HG03571 (cell line): ENCODE measurements around the gene CEP131.

ENCODE experiments used
- ATAC-seq: cut with Tn5 transposase; IDR thresholded peaks from one replicate; pipeline ENCODE4 v1.9.1; 2021; ENCODE audit not compliant: unreplicated experiment

The CEP131 gene

DNA sequence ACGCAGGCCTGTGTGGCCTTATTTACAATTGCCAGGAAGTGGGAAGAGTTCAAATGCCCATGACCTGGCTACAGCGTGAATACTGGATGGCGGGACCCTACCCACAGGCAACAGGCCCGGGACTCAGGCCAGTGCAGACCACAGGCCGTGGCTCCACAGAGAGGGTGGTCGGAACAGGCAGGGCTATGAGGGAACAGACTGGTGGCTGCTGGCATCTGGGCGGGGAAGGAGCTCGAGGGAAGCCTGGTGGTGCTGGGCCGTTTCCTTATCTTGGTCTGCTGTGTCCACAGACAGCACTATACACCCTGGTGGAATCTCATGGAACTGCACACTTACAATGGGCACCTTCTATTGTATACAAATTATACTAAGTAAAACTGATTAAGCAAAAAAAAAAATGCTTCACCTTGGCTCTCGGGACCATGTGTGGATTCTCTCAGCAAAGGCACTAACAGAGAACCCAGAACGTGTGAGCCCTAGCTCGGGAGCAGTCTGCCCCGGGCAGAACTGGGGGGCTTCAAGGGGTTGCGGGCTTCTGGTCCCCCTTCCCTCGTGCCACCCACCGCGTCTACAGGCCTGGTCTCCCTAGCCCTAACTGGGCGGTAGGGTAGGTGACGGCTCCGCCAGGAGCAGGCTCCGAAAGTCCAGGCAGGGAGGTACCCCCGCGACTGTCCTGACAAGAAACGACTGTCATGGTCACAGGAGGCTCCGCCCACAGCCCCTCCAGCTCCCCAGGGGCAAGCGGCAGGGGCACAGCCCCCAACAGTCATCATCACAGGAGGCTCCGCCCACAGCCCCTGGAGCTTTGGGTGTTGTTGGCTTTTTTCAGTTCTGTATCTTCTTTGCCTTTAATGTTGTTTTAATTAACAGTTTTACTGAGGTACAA, 21.8 kb downstream of the CEP131 start:
- no peak for ATAC-seq

- ATAC-seq = no peak
These were observed 22.6 kb downstream of the CEP131 start for GRCh38 chr17:81200201-81200600.

DNA sequence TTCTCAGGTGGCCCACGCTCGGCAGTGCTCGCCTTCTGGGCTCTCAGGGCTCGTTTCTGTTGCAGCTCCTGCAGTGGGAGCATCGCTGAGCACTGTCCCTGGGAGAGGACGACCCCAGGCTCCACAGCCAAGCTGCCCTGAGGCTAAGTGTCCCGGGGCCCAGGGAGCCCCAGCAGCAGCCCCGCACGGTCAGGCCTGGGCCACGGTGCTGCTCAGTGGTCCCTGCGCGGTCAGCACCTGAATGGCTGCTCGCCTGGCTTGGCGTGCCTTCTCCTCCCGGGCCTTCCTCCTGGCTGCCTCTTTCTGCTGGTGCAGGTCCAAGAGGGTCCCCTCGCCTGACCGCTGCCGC, 23.3 kb downstream of the CEP131 start:
- no peak for ATAC-seq

DNA sequence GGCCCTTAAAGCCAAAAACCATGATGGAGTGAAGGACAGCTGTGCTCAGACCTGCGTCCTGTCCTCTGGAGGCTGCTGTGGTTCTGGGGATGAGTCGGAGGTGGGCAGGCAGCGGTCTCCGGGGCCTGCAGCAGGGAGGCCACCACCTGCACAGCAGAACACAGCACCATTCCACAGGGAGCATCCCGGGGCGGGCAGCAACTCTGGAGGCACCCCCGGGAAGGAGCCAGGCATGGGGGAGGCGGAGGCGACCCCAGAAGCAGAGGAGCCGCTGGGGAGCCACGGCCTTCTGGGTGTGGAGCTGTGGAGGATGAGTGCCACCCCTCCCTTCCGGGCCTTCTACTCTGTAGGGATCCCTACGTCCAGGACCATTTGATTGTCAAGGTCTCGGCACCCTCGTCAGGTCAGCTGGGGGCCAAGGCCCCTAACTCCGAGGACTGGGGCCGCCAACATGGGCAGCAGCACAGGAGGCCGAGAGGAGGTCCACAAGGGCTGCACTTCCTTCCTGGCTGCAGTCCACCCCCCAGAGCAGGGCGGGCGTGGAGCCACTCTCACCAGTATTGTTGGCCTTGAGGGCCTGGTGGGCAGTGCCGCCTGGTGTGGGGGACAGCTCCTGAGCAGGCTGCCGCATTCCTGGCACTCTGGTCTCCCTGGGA, 23.8 kb downstream of the CEP131 start:
- no peak for ATAC-seq

DNA sequence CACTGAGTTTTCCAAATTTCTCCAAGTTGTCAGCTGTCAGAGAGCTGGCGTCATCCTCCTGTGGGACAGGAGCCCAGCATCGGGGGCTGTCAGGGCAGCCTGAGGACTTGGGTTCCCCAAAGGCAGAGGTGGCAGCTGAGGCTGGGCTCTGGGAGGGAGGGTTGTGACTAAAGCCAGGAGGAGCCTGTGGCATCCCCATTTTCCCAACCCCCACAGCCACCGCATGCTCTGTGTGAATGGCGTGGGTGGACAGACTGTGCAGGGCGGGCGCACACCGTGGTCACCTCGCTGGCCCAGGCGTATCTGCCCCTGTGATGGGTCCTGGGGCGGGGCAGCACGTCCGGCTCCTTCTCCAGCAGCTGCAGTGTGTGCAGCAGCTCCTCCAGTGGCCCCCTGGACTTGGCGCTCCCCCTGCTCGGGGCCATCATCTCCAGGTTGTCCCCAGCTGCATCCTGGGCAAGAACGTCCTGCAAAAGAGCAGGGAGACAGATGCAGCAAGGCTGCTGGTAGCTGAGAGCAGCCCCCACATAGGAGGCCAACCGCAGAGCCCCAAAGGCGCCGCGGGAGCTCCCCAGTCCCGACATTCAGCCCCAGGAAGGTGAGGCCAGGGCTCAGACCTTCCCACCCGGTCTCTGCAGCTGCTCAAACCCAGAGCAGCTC, 24.8 kb downstream of the CEP131 start:
- ATAC-seq = no peak

GRCh38 chr17:81197409-81197795, 25.4 kb downstream of the CEP131 start:
- ATAC-seq = no peak

DNA sequence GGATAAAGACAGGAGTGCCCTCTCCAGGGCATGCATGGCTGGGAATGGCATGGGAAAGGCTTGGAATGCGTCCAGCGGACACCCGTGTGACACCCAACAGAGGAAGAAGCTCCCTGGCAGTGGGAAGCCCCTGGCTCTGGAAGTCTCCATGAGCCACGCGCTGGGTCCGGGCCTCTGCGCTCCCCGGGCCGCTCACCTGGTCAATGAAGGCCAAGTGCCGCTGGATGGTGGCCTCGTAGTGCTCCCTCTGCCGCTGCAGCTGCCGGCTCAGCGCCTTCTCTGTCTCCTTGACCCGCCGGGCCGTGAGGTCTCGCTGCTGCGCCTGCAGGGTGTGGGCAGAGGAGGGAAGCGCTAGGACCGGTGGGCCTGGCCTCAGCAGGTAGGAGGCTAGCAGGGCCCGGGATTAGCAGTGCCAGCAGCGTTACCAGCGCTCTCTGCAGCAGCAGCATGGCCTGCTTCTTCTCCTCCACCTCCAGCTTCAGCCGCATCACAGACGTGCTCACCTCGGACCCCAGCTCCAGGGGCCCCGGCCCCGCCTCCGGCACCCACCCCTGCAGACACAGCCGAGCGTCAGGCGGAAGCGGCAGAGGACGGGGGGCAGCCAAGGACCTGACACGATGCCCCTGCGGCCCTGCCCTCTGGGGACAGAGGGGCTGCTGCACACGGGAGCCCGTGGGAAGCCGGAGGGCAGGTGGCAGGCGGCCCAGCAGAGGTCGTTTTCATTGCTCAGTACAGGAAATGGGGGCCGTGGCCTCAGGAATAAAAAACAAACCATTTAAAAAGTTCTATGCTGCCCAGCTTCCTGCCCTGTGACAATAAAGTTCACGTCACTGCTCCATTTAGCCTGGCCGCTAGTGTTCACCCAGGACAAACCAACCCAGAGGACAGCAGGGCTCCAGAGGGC, 26.0 kb downstream of the CEP131 start:
- ATAC-seq = no peak

DNA sequence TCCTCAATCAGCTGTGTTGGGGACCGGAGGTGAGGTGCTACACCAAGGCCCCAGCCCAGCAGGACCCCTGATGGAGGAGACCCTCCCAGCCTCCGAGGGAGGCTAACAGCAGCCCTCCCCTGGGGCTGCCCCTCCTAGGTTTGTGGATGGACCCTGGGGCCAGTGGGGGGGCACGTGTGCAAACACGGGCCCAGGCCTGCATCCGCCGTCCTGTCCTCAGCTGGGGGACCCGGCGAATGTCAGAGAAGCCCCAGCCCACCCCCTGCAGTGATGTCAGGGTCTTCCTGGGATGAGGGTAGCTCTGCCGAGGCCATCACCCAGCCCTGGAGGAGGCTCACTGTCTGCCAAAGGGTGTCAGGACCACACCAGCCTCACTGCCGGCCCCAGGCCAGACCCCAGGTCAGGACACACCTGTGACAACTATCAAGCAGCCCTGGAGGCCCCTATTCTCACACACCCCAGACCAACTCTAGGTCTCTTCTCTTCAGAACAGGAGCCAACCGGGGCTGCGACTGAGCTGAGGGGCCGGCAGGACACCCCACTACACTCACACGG, 26.7 kb downstream of the CEP131 start:
- ATAC-seq = no peak

DNA sequence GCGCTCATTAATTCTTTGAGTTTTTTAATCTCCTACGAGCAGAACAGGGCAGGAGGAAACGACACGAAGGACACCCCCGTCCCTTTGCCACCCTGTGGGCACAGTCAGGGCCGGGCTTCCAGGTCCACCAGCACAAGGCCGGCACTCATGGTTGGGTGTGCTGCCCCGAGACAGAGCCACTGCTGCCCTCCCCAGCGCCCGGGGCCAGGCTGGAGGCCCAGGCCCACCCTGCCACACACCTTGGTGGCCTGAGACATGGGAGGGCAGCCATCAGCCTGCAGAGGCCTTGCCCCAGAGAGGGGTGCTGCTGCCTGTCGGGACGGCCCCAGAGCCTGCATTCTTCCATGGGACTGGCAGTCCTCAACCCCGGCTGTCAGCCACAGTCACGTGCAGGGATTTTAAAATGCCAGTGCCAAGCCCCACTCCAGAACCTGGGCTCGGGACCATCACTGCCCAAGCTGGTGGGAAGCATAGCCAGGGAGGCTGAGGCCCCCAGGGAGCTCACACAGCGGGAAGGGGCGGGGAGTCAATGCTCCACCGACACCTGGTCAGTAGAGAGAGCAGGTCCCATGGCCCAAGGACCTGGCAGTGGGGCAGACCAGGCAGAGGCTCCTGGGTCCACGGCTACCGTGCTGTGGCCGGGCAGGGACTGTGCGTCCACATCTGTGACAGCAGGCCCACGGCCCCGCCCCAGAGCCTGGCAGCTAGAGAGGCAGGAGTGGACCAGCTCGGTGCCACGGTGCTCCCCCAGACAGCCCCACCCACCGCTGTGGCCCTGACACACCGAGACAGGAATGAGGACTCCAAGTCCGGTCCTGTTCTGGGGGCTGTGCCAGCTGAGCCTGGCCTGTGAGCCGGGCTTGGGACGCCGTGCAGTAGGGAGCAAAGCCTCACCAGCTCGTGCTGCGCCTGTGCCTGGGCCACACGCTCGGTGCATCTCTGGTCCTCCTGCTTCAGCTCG, 27.5 kb downstream of the CEP131 start:
- ATAC-seq = no peak

- ATAC-seq = no peak
These were observed 28.5 kb downstream of the CEP131 start for GRCh38 chr17:81194225-81194760.

GRCh38 chr17:81193470-81194224, 29.1 kb downstream of the CEP131 start:
- no peak for ATAC-seq

- ATAC-seq = no peak
These were observed 29.7 kb downstream of the CEP131 start for GRCh38 chr17:81193051-81193410.

DNA sequence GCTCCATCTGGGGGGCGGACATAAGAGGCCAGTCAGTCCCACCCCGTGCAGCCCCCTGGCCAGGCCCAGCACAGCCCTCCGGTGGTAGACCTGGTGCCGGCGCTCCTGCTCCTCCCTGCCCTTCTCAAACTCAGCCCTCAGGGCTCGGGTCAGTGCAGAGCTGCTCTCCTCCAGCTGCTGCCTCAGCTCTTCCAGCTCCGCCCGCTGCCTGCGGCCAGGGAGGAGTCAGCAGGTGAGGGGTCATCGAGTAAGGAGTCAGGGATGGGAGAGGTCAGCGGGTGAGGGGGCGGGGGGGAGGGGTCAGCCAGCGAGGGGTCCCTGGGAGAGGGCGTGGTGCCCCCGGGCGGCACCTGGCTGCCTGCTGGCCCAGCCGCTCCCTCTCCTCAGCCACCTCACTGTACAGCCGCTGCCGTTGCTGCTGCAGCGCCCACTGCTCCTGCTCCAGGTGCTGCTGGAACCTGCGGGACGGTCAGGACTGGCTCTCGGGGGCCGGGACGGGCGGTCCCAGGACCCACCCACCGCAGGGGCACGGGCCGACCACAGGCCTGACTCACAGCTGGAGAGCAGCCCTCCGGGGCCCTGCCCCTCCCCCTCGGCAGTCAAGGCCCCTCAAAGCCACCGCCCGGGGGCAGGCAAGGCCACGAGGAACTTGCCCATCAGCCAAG, 30.2 kb downstream of the CEP131 start:
- ATAC-seq = no peak

- ATAC-seq = no peak
These were observed 31.1 kb downstream of the CEP131 start for GRCh38 chr17:81191646-81192045.

DNA sequence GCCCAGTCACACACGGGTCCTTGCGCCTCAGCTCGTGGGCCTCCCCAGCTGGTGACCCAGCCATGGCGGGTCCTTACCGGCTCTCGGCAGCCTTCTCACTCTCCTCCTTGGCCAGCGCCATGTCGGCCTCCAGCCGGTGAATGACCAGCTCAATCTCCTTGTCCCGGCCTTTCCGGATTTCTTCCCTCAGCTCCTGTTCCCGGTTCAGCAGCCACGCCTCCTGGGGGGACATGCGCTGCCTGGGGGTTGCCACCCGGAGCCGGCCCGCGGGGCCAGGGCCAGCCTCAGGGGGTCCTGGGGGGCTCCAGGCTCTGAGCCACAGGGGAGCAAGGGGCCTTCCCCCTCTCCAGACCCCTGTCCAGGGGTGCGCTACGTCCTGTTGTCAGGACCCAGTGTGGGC, 31.6 kb downstream of the CEP131 start:
- no peak for ATAC-seq

DNA sequence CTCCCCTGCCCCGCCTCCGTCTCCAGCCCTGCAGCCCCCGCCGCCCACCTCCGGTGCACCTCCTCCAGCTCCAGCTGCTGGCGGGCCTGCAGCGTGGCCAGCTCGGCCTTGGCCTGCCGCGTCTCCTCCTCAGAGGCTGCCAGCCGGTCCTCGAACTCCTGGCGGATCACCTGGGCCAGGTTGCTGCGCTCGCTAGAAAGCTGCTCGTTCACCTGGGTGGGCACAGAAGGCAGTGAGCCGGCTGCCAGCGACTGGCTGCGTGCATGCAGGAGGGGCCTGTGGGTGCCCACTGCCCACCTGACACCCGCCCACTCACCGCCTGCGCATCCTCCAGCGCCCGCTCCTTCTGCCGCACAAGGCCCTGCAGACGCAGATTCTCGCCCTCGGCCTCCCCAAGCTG, 32.2 kb downstream of the CEP131 start:
- no peak for ATAC-seq

DNA sequence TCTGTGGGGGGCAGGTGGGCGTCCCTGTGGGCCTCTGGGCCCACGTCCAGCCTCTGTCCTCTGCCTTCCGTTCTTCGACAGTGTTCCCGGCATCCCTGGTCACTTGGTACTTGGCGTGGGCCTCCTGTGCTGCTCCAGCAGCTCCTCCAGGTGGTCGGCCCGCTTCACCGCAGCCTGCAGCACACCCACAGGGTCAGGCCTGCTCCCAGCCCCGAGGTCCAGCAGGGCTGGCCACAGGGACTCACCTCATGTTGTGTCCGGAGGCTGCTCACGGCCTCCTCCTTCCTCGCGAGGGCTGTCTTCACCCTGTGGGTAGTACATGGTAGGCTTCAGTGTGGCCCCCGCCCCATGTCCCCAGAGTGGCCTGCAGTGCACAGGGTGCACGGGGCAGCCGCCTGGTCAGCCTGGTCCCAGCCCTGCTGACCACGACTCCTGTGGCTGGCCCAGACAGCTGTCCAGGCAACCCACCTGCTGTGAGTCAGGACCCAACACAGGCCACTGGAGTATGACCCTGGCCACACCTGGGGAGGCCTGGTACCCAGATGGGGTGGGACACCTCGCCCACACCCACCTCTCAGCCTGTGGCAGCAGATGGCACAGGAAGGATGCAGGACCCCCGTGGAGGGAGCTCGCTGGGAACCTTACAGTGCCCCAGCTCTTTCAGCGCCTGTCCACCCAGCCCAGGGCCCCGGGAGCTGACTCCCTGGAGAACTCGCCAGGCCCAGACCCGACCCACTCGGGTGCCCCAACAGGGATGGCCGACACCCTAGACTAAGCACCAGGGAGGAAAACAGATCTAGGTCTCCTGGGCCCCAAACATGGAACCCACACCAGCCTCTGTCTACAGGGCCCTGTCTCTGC, 32.9 kb downstream of the CEP131 start:
- ATAC-seq = no peak
